ENCODE results near the gene DNAH14. TPM values are rescaled to one million over a fixed set of nuclear protein-coding genes. Genes with fewer than 3 reads are reported as not detected.

DNAH14 gene
- total and polyA plus RNA-seq, 2 of the 13 experiments (the other 11 are each of a cell fraction or from before 2014, with no cell fraction given), result 4.5 to 27.5 TPM

GRCh38 chr1:225354906-225355305 is 425.4 kb downstream of the DNAH14 start (continued):
- TF ChIP-seq THAP9 (CRISPR knock-in tag; IDR thresholded peaks at IDR 0.05; ENCODE audit: borderline replicate concordance) (no peak), TAF15 (IDR thresholded peaks at IDR 0.05; ENCODE audit: low read depth, low read length, poor library complexity, severe bottlenecking) (no peak)

DNA sequence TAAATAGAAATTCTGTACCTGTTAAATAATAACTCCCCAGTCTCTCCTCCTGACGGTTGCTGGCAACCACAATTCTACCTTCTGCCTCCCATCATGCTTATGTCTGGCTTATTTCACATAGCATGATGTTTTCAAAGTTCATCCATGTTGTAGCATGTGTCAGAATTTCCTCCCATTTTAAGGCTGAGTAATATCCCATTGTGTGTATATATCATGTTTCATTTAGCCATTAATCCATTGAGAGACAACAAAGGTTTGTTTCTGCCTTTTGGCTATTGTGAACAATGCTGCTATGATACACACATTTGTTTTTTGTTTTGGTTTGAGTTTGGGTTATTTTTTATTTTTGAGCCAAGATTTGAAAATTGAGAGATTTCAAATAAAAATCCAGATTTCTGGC is 426.4 kb downstream of the DNAH14 start:
- Histone ChIP-seq H3K9ac (ENCODE audit: insufficient read depth, low read depth, low read length) (no peak overlapping the region), H3K36me3 (replicated peaks in 1 of 2; ENCODE audit: control insufficient read depth in 1 of 2, insufficient read depth in 2 of 2, low read length in 2 of 2) (no peaks in the 10 kb centered on the region), H3K4me2 (ENCODE audit: low read depth, low read length) (no peak overlapping the region), H3K27ac (ENCODE audit: extremely low read length, insufficient read depth, low read length) (no peak overlapping the region), H3K4me3 (replicated peaks in 1 of 3; ENCODE audit: insufficient read depth in 1 of 3, low read depth in 2 of 3, low read length in 3 of 3) (no peak overlapping the region), H3K27me3 (ENCODE audit: control insufficient read depth in 1 of 2, insufficient read depth in 2 of 2, low read length in 2 of 2) (no peaks in the 10 kb centered on the region), H4K20me1 (ENCODE audit: insufficient read depth, low read length) (no peaks in the 10 kb centered on the region), H3K79me2 (ENCODE audit: insufficient read depth, low read length) (no peaks in the 10 kb centered on the region), H3K4me1 (ENCODE audit: insufficient read depth, low read length) (no peaks in the 10 kb centered on the region), H3K9me3 (ENCODE audit: low read length) (no peaks in the 10 kb centered on the region), H2AFZ (ENCODE audit: low read length) (no peak overlapping the region)
- CTCF ChIA-PET (ENCODE audit: low intra/inter-chr PET ratio, low total read pairs), result no interaction called here
- POLR2A ChIA-PET, result no interaction called here
- intact Hi-C loops (cut with micrococcal nuclease; ENCODE audit: unreplicated experiment) (no loop called here), in situ Hi-C loops (cut with HindIII; ENCODE audit: extremely low pct_ligation_motif_present, low pct_unique_long_range_greater_than_20kb) (no loop called here)
- no peak for FAIRE-seq
- WGBS (ENCODE audit: low lambda C conversion rate), result 42% methylated on average over 1 of the region's 1 CpG
- no peak for ATAC-seq
- BruUV-seq (replicated peaks), result no TSS peak
- no peak for DNase-seq (ENCODE audit: low spot score)
- TF ChIP-seq ZFP1 (CRISPR knock-in tag; IDR thresholded peaks at IDR 0.05), result no peak
- TF ChIP-seq HDAC1 (CRISPR knock-in tag; IDR thresholded peaks at IDR 0.05), result no peak
- TF ChIP-seq ZNF703 (CRISPR knock-in tag; IDR thresholded peaks at IDR 0.05; ENCODE audit: borderline replicate concordance), result no peak
- TF ChIP-seq NONO (IDR thresholded peaks at IDR 0.05), result no peak
- no peak for TF ChIP-seq NONO (CRISPR knock-in tag; conservative IDR thresholded peaks at IDR 0.05)
- TF ChIP-seq ZNF614 (CRISPR knock-in tag; IDR thresholded peaks at IDR 0.05; ENCODE audit: borderline replicate concordance), result no peak
- TF ChIP-seq E2F2 (CRISPR knock-in tag; IDR thresholded peaks at IDR 0.05; ENCODE audit: borderline replicate concordance), result no peak
- no peak for TF ChIP-seq HNF4A (CRISPR knock-in tag; IDR thresholded peaks at IDR 0.05)
- TF ChIP-seq XRCC5 (optimal IDR thresholded peaks at IDR 0.05; ENCODE audit: low read length), result no peak
- no peak for TF ChIP-seq JARID2 (CRISPR knock-in tag; IDR thresholded peaks at IDR 0.05; ENCODE audit: insufficient replicate concordance)
- TF ChIP-seq ZBTB39 (CRISPR knock-in tag; IDR thresholded peaks at IDR 0.05), result no peak
- TF ChIP-seq ZNF710 (CRISPR knock-in tag; IDR thresholded peaks at IDR 0.05; ENCODE audit: borderline replicate concordance), result no peak
- TF ChIP-seq ZNF891 (CRISPR knock-in tag; IDR thresholded peaks at IDR 0.05), result no peak
- TF ChIP-seq MTF2 (CRISPR knock-in tag; IDR thresholded peaks at IDR 0.05; ENCODE audit: borderline replicate concordance), result no peak
- TF ChIP-seq PLRG1 (conservative IDR thresholded peaks at IDR 0.05), result no peak
